H1 (cell line): ENCODE measurements around the gene CLDN16. TPM values are rescaled to one million over a fixed set of nuclear protein-coding genes. Genes with fewer than 3 reads are reported as not detected.

Experiments used
- CTCF ChIA-PET: fragments of 300-600 bp; sonication (Branson Sonifier 250); formaldehyde crosslinking; loops from one replicate; lab custom pipeline; 2021; ENCODE audit not compliant: partially characterized antibody; lab: Charles Lee
- POLR2A ChIA-PET: fragments of 300-600 bp; sonication (Branson Sonifier 250); formaldehyde crosslinking; loops from one replicate; lab custom pipeline; 2021; ENCODE audit warnings: inconsistent platforms; ENCODE audit not compliant: partially characterized antibody; lab: Charles Lee
- DNase-seq, 2 experiments: peaks; one replicate each; pipeline versions ENCODE4 v3.0.0 to v3.0.0-alpha.2; 2010 to 2022; ENCODE audit warnings: low spot score in 2 of 2, low read depth in 1 of 2, mixed read lengths in 1 of 2
- FAIRE-seq: peaks from 2 replicates; lab custom pipeline; 2011; peaks lifted over from hg19 to GRCh38; lab: Jason Lieb, UNC
- H2AFZ ChIP-seq: 2 replicates; pipeline ENCODE4 v1.8.1; 2012; ENCODE audit warnings: low read length, inconsistent platforms
- H2AK5ac ChIP-seq: 2 replicates; pipeline ENCODE4 v1.6.1; 2013; ENCODE audit warnings: low read depth, low read length
- H2BK120ac ChIP-seq: replicated peaks from 2 replicates; pipeline ENCODE3; 2013; ENCODE audit warnings: low read depth, low read length, inconsistent platforms
- H2BK12ac ChIP-seq: 2 replicates; pipeline ENCODE4 v1.6.1; 2013; ENCODE audit warnings: low read depth, low read length
- H2BK15ac ChIP-seq: 2 replicates; pipeline ENCODE4 v1.6.1; 2013; ENCODE audit warnings: low read length
- H2BK20ac ChIP-seq: 2 replicates; pipeline ENCODE4 v1.6.1; 2013; ENCODE audit warnings: low read length
- H2BK5ac ChIP-seq: 2 replicates; pipeline ENCODE4 v1.6.1; 2013; ENCODE audit warnings: low read depth, low read length
- H3K14ac ChIP-seq: 2 replicates; pipeline ENCODE4 v1.6.1; 2013; ENCODE audit warnings: inconsistent platforms; ENCODE audit not compliant: insufficient read length
- H3K18ac ChIP-seq: 2 replicates; pipeline ENCODE4 v1.6.1; 2013; ENCODE audit warnings: low read length; ENCODE audit errors: extremely low read depth
- H3K23ac ChIP-seq: 2 replicates; pipeline ENCODE4 v1.6.1; 2013; ENCODE audit warnings: inconsistent platforms; ENCODE audit not compliant: insufficient read length
- H3K23me2 ChIP-seq: 2 replicates; pipeline ENCODE4 v1.6.1; 2013; ENCODE audit warnings: low read depth, low read length
- H3K27ac ChIP-seq: 2 replicates; pipeline ENCODE4 v1.6.1; 2011; ENCODE audit warnings: low read depth, low read length, inconsistent platforms
- H3K27me3 ChIP-seq, 4 experiments: replicated peaks in 1 of 4; 1 replicate in 1 of 4; 2 replicates in 3 of 4; pipeline versions ENCODE4 v1.6.1 to v1.8.1; 2011 to 2013; ENCODE audit warnings: low read length in 3 of 4, mild to moderate bottlenecking in 3 of 4, inconsistent platforms in 2 of 4, mixed read lengths in 2 of 4, moderate library complexity in 1 of 4; ENCODE audit not compliant: control insufficient read depth in 3 of 4, insufficient read depth in 3 of 4; ENCODE audit errors: extremely low read depth in 1 of 4
- H3K36me3 ChIP-seq, 4 experiments: 2 replicates each; pipeline versions ENCODE4 v1.6.1 to v1.8.1; 2011 to 2013; ENCODE audit warnings: mild to moderate bottlenecking in 4 of 4, low read length in 3 of 4, moderate library complexity in 2 of 4, control low read depth in 1 of 4, inconsistent platforms in 1 of 4; ENCODE audit not compliant: insufficient read depth in 4 of 4, control insufficient read depth in 2 of 4
- H3K4ac ChIP-seq: replicated peaks from 2 replicates; pipeline ENCODE3; 2013; ENCODE audit warnings: low read length, low read depth, mixed read lengths, inconsistent platforms; ENCODE audit not compliant: insufficient read length
- H3K4me1 ChIP-seq, 4 experiments: replicated peaks in 1 of 4; 1 replicate in 1 of 4; 2 replicates in 3 of 4; pipeline versions ENCODE4 v1.6.1 to v1.8.1; 2011 to 2013; ENCODE audit warnings: low read length in 3 of 4, inconsistent platforms in 2 of 4, mixed read lengths in 1 of 4; ENCODE audit not compliant: insufficient read depth in 4 of 4, control insufficient read depth in 3 of 4
- H3K4me2 ChIP-seq, 2 experiments: 2 replicates each; pipeline versions ENCODE4 v1.6.1 to v1.8.1; 2011 to 2013; ENCODE audit warnings: low read depth in 2 of 2, low read length in 2 of 2, control low read depth in 1 of 2, inconsistent platforms in 1 of 2, mild to moderate bottlenecking in 1 of 2; ENCODE audit not compliant: insufficient read depth in 1 of 2
- H3K4me3 ChIP-seq, 4 experiments: fragments of 200-600, 300-600 bp in 1 of 4; sonication (generic), shearing (Covaris generic), sonication (Bioruptor Twin) in 1 of 4; 2 replicates each; pipeline versions ENCODE4 v1.5.1 to v1.8.1; 2011 to 2016; ENCODE audit warnings: low read length in 4 of 4, low read depth in 3 of 4, control low read depth in 2 of 4, inconsistent platforms in 2 of 4, mild to moderate bottlenecking in 2 of 4, mixed read lengths in 1 of 4, moderate library complexity in 1 of 4; ENCODE audit not compliant: insufficient read depth in 2 of 4; ENCODE audit errors: extremely low read depth in 1 of 4
- H3K56ac ChIP-seq: replicated peaks from 2 replicates; pipeline ENCODE3; 2013; ENCODE audit warnings: low read depth, mild to moderate bottlenecking, mixed read lengths, low read length, inconsistent platforms; ENCODE audit not compliant: insufficient read length
- H3K79me1 ChIP-seq: 2 replicates; pipeline ENCODE4 v1.6.1; 2013; ENCODE audit warnings: low read depth, low read length, control low read depth
- H3K79me2 ChIP-seq, 2 experiments: 2 replicates each; pipeline versions ENCODE4 v1.6.1 to v1.8.1; 2012 to 2013; ENCODE audit warnings: low read length in 2 of 2, mild to moderate bottlenecking in 2 of 2, inconsistent platforms in 1 of 2; ENCODE audit not compliant: insufficient read depth in 2 of 2, control insufficient read depth in 1 of 2
- H3K9ac ChIP-seq, 4 experiments: replicated peaks in 1 of 4; 1 replicate in 1 of 4; 2 replicates in 3 of 4; pipeline versions ENCODE4 v1.6.1 to v1.8.1; 2011 to 2013; ENCODE audit warnings: low read depth in 3 of 4, low read length in 3 of 4, control low read depth in 2 of 4, mild to moderate bottlenecking in 2 of 4, moderate library complexity in 2 of 4, inconsistent platforms in 1 of 4; ENCODE audit errors: extremely low read depth in 1 of 4
- H3K9me3 ChIP-seq, 2 experiments: 2 replicates each; pipeline versions ENCODE4 v1.6.1 to v1.8.1; 2012 to 2013; ENCODE audit warnings: mild to moderate bottlenecking in 2 of 2, moderate library complexity in 2 of 2, control low read depth in 1 of 2, inconsistent platforms in 1 of 2, low read depth in 1 of 2, low read length in 1 of 2, mixed read lengths in 1 of 2; ENCODE audit not compliant: insufficient read depth in 2 of 2
- H4K20me1 ChIP-seq, 2 experiments: replicated peaks in 1 of 2; 2 replicates each; pipeline versions ENCODE3 to v1.8.1; 2011 to 2013; ENCODE audit warnings: inconsistent platforms in 2 of 2, low read length in 2 of 2, mild to moderate bottlenecking in 1 of 2; ENCODE audit not compliant: insufficient read depth in 2 of 2, control insufficient read depth in 1 of 2
- H4K5ac ChIP-seq: 2 replicates; pipeline ENCODE4 v1.6.1; 2013; ENCODE audit warnings: low read length, low read depth, mixed read lengths, inconsistent platforms; ENCODE audit not compliant: insufficient read length
- H4K8ac ChIP-seq: 2 replicates; pipeline ENCODE4 v1.8.0; 2013; ENCODE audit warnings: mild to moderate bottlenecking, moderate library complexity, low read length, inconsistent platforms; ENCODE audit not compliant: insufficient read depth; ENCODE audit errors: extremely low read depth
- H4K91ac ChIP-seq: replicated peaks from 2 replicates; pipeline ENCODE3; 2013; ENCODE audit warnings: low read length, mixed read lengths, inconsistent platforms; ENCODE audit not compliant: insufficient read length
- FOSL1 ChIP-seq: IDR thresholded peaks from 2 replicates; pipeline ENCODE4 v1.6.1; 2011; ENCODE audit warnings: mild to moderate bottlenecking, low read depth, low read length, moderate library complexity; ENCODE audit not compliant: insufficient read depth
- polyA plus RNA-seq, 7 experiments: library from polyadenylated mRNA; depleted of rRNA in 3 of 7; stranded (reverse) in 5 of 7; unstranded in 2 of 7; fragments of >200 nt in 5 of 7; fragments of 200-250 nt in 2 of 7; gene quantifications; 1 replicate in 5 of 7; 2 replicates in 1 of 7; 4 replicates in 1 of 7; pipeline versions ENCODE4 v1.2.1 to v1.2.3, GENCODE V29; 2011 to 2013; ENCODE audit warnings: missing spikeins in 2 of 7, mixed read lengths in 2 of 7
- total RNA-seq: library from RNA; stranded (reverse); fragmentation: NEBNext Ultra II Directional; extraction: Animal tissue kit (Norgen Biotek cat#: 25700); gene quantifications from 2 replicates; pipeline ENCODE4 v1.2.1, GENCODE V29; 2021
- TF ChIP-seq, protein P1 (sequence below): IDR thresholded peaks from 2 replicates; pipeline ENCODE4 v1.6.1; 2012; ENCODE audit warnings: inconsistent platforms

Gene CLDN16
- total and polyA plus RNA-seq, 2 of the 8 experiments (the other 6 are each of a cell fraction or from before 2014, with no cell fraction given), result not detected

GRCh38 chr3:190381441-190381840 lies 6.5 kb upstream of the CLDN16 start:
- Histone ChIP-seq H2BK120ac (no peak overlapping the region), H2AK5ac (no peak overlapping the region), H4K20me1 (no peaks in the 10 kb centered on the region), H3K79me1 (no peaks in the 10 kb centered on the region), H2AFZ (no peak overlapping the region), H2BK12ac (no peak overlapping the region), H2BK15ac (no peak overlapping the region), H3K27ac (no peak overlapping the region), H3K4me1 (peaks cover 0 to 3% (median 0%) of the 10 kb centered on the region in 4 experiments; a peak in 1 of 7 replicates), H4K8ac (no peak overlapping the region), H3K36me3 (no peaks in the 10 kb centered on the region), H4K5ac (no peak overlapping the region), H3K23ac (no peak overlapping the region), H3K14ac (no peak overlapping the region), H3K4me2 (no peak overlapping the region), H3K56ac (no peak overlapping the region), H4K91ac (no peak overlapping the region), H3K79me2 (no peaks in the 10 kb centered on the region), H3K4me3 (no peak overlapping the region), H3K9me3 (no peaks in the 10 kb centered on the region), H3K9ac (no peak overlapping the region), H2BK5ac (no peak overlapping the region), H2BK20ac (no peak overlapping the region), H3K4ac (no peak overlapping the region), H3K27me3 (no peaks in the 10 kb centered on the region), H3K23me2 (no peaks in the 10 kb centered on the region), H3K18ac (no peak overlapping the region)
- DNase-seq, result no peak
- TF ChIP-seq, protein P1, sequence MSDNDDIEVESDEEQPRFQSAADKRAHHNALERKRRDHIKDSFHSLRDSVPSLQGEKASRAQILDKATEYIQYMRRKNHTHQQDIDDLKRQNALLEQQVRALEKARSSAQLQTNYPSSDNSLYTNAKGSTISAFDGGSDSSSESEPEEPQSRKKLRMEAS, result no peak
- no peak for TF ChIP-seq FOSL1
- POLR2A ChIA-PET, result no interaction called here
- no peak for FAIRE-seq
- CTCF ChIA-PET, result no interaction called here
